GM20431 (cell line): ENCODE measurements around the gene PHRF1.

ENCODE experiments used
- in situ Hi-C: fragments of 300-500 bp; cut with MseI, MboI; formaldehyde crosslinking; loops from one replicate; pipeline ENCODE4 v1.15.0; 2020; ENCODE audit warnings: low sequenced_read_pairs; ENCODE audit not compliant: unreplicated experiment

The PHRF1 gene

GRCh38 chr11:536841-537621 lies 39.2 kb upstream of the PHRF1 start, which contains the start of gene LRRC56:
TSS of gene LRRC56 (plus strand) at chr11:537527. CDS start at chr11:540685, 3,158 bp downstream.
- in situ Hi-C loops: no loop called here

- in situ Hi-C loops: no loop called here
Measured at GRCh38 chr11:537622-538430, 38.4 kb upstream of the PHRF1 start.

- in situ Hi-C loops: no loop called here
Measured at GRCh38 chr11:538431-539051, 37.7 kb upstream of the PHRF1 start.

- in situ Hi-C loops: no loop called here
Measured at GRCh38 chr11:539971-540481, 36.2 kb upstream of the PHRF1 start.

- in situ Hi-C loops: no loop called here
Measured at GRCh38 chr11:540583-541432, 35.5 kb upstream of the PHRF1 start.

GRCh38 chr11:541433-541885 lies 34.8 kb upstream of the PHRF1 start:
- in situ Hi-C loops: no loop called here

GRCh38 chr11:544817-545166 lies 31.5 kb upstream of the PHRF1 start:
- in situ Hi-C loops: no loop called here

- in situ Hi-C loops: no loop called here
Measured at GRCh38 chr11:545171-545570, 31.1 kb upstream of the PHRF1 start.

GRCh38 chr11:548700-549603 lies 27.3 kb upstream of the PHRF1 start:
- in situ Hi-C loops: no loop called here

GRCh38 chr11:550021-550745 lies 26.1 kb upstream of the PHRF1 start:
- in situ Hi-C loops: loop anchor here (10.0 kb wide), 1 partner anchor 175 kb away; no protein-coding TSS in a partner anchor

- in situ Hi-C loops: loop anchor here (10.0 kb wide), 1 partner anchor 174 kb away; no protein-coding TSS in a partner anchor
Measured at GRCh38 chr11:550746-551085, 25.6 kb upstream of the PHRF1 start.

- in situ Hi-C loops: loop anchor here (10.0 kb wide), 1 partner anchor 174 kb away; no protein-coding TSS in a partner anchor
Measured at GRCh38 chr11:551131-551530, 25.1 kb upstream of the PHRF1 start.

GRCh38 chr11:551596-551995 lies 24.7 kb upstream of the PHRF1 start:
- in situ Hi-C loops: loop anchor here (10.0 kb wide), 1 partner anchor 173 kb away; no protein-coding TSS in a partner anchor

- in situ Hi-C loops: loop anchor here (10.0 kb wide), 1 partner anchor 171 kb away; no protein-coding TSS in a partner anchor
Measured at GRCh38 chr11:553083-553987, 22.9 kb upstream of the PHRF1 start.

- in situ Hi-C loops: loop anchor here (10.0 kb wide), 1 partner anchor 171 kb away; no protein-coding TSS in a partner anchor
Measured at GRCh38 chr11:553988-554340, 22.3 kb upstream of the PHRF1 start.

GRCh38 chr11:554428-555226 lies 21.6 kb upstream of the PHRF1 start:
- in situ Hi-C loops: loop anchor here (10.0 kb wide), 1 partner anchor 170 kb away; no protein-coding TSS in a partner anchor
